ENCODE results near the gene PRUNE1.

DNA sequence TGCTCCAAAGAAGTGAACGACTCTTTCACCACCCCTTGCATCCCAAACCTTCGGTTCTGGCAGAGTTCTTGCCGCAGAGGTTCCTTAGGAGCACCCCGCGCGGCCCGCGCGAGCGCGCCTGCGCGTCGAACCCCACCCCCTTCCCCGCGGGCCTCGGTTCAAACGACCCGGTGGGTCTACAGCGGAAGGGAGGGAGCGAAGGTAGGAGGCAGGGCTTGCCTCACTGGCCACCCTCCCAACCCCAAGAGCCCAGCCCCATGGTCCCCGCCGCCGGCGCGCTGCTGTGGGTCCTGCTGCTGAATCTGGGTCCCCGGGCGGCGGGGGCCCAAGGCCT is 39.3 kb downstream of the PRUNE1 start, which contains the start of gene C1orf56:
- TF ChIP-seq, protein P1, sequence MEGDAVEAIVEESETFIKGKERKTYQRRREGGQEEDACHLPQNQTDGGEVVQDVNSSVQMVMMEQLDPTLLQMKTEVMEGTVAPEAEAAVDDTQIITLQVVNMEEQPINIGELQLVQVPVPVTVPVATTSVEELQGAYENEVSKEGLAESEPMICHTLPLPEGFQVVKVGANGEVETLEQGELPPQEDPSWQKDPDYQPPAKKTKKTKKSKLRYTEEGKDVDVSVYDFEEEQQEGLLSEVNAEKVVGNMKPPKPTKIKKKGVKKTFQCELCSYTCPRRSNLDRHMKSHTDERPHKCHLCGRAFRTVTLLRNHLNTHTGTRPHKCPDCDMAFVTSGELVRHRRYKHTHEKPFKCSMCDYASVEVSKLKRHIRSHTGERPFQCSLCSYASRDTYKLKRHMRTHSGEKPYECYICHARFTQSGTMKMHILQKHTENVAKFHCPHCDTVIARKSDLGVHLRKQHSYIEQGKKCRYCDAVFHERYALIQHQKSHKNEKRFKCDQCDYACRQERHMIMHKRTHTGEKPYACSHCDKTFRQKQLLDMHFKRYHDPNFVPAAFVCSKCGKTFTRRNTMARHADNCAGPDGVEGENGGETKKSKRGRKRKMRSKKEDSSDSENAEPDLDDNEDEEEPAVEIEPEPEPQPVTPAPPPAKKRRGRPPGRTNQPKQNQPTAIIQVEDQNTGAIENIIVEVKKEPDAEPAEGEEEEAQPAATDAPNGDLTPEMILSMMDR (IDR thresholded peaks at IDR 0.05; ENCODE audit: low read depth, low read length), result no peak
- TF ChIP-seq EZH2phosphoT487 (IDR thresholded peaks at IDR 0.05; ENCODE audit: low read depth), result no peak
